ENCODE measurements around the gene PLEKHD1.
A peak's percentile ranks its signal among the peaks of the same experiment; 100 is the strongest.

PLEKHD1 gene

GRCh38 chr14:69484444-69485314, at the start of gene PLEKHD1:
Gene PLEKHD1 (plus strand): TSS chr14:69484728. CDS start chr14:69484966, 238 bp downstream.
- Mint-ChIP-seq H3K36me3 (no peaks in the 10 kb centered on the region), H3K27me3 (peaks cover 68% of the 10 kb centered on the region), H3K27ac (no peak within 1 kb of the TSS), H3K4me1 (peaks cover 26% of the 10 kb centered on the region), H3K9me3 (no peaks in the 10 kb centered on the region), H3K4me3 (peak within 1 kb of the TSS; percentile 32)
- no peak for ATAC-seq

- no peaks in the 10 kb centered on the region for H3K9me3 Mint-ChIP-seq
- H3K36me3 Mint-ChIP-seq: peaks cover 47% of the 10 kb centered on the region
- H3K4me3 Mint-ChIP-seq: no peak overlapping the region
- H3K27me3 Mint-ChIP-seq: no peaks in the 10 kb centered on the region
- H3K27ac Mint-ChIP-seq: no peak overlapping the region
- ATAC-seq: no peak
- peaks cover 30% of the 10 kb centered on the region for H3K4me1 Mint-ChIP-seq
Observed at GRCh38 chr14:69439521-69440270, 44.8 kb upstream of the PLEKHD1 start.

- H3K9me3 Mint-ChIP-seq: no peaks in the 10 kb centered on the region
- no peak overlapping the region for H3K4me3 Mint-ChIP-seq
- peaks cover 65% of the 10 kb centered on the region for H3K36me3 Mint-ChIP-seq
- H3K27ac Mint-ChIP-seq: peak overlapping the region; percentile 62
- ATAC-seq: peak; percentile 76
- no peaks in the 10 kb centered on the region for H3K27me3 Mint-ChIP-seq
- peaks cover 20% of the 10 kb centered on the region for H3K4me1 Mint-ChIP-seq
Observed at GRCh38 chr14:69441948-69442347, 42.6 kb upstream of the PLEKHD1 start.

- Mint-ChIP-seq H3K27me3 (no peaks in the 10 kb centered on the region), H3K27ac (no peak overlapping the region), H3K36me3 (peaks cover 65% of the 10 kb centered on the region)
Observed at GRCh38 chr14:69443296-69443805, 41.2 kb upstream of the PLEKHD1 start.

GRCh38 chr14:69449216-69449615, 35.3 kb upstream of the PLEKHD1 start:
- Mint-ChIP-seq H3K9me3 (no peaks in the 10 kb centered on the region), H3K4me3 (no peak overlapping the region), H3K27ac (no peak overlapping the region), H3K4me1 (peaks cover 6% of the 10 kb centered on the region), H3K27me3 (no peaks in the 10 kb centered on the region), H3K36me3 (peaks cover 37% of the 10 kb centered on the region)
- ATAC-seq: no peak

More at GRCh38 chr14:69443296-69443805, 41.2 kb upstream of the PLEKHD1 start:
- Mint-ChIP-seq H3K9me3 (no peaks in the 10 kb centered on the region), H3K4me3 (no peak overlapping the region), H3K4me1 (peaks cover 20% of the 10 kb centered on the region)
- ATAC-seq: no peak

GRCh38 chr14:69451941-69452340, 32.6 kb upstream of the PLEKHD1 start:
- ATAC-seq: no peak

GRCh38 chr14:69458350-69458749, 26.2 kb upstream of the PLEKHD1 start:
- peaks cover 27% of the 10 kb centered on the region for H3K36me3 Mint-ChIP-seq
- H3K4me3 Mint-ChIP-seq: no peak overlapping the region
- no peaks in the 10 kb centered on the region for H3K27me3 Mint-ChIP-seq
- no peaks in the 10 kb centered on the region for H3K4me1 Mint-ChIP-seq
- no peak for ATAC-seq
- H3K9me3 Mint-ChIP-seq: no peaks in the 10 kb centered on the region
- no peak overlapping the region for H3K27ac Mint-ChIP-seq

More at GRCh38 chr14:69451941-69452340, 32.6 kb upstream of the PLEKHD1 start:
- H3K4me3 Mint-ChIP-seq: no peak overlapping the region
- no peaks in the 10 kb centered on the region for H3K9me3 Mint-ChIP-seq
- H3K36me3 Mint-ChIP-seq: peaks cover 19% of the 10 kb centered on the region
- peaks cover 6% of the 10 kb centered on the region for H3K4me1 Mint-ChIP-seq
- no peaks in the 10 kb centered on the region for H3K27me3 Mint-ChIP-seq
- no peak overlapping the region for H3K27ac Mint-ChIP-seq

GRCh38 chr14:69459122-69459521, 25.4 kb upstream of the PLEKHD1 start:
- no peak for ATAC-seq

GRCh38 chr14:69460093-69460701, 24.3 kb upstream of the PLEKHD1 start:
- Mint-ChIP-seq H3K27me3 (no peaks in the 10 kb centered on the region), H3K27ac (peak overlapping the region; percentile 30), H3K4me1 (no peaks in the 10 kb centered on the region), H3K9me3 (no peaks in the 10 kb centered on the region), H3K4me3 (no peak overlapping the region), H3K36me3 (peaks cover 27% of the 10 kb centered on the region)
- peak; percentile 71 for ATAC-seq

More at GRCh38 chr14:69459122-69459521, 25.4 kb upstream of the PLEKHD1 start:
- peaks cover 27% of the 10 kb centered on the region for H3K36me3 Mint-ChIP-seq
- no peaks in the 10 kb centered on the region for H3K9me3 Mint-ChIP-seq
- H3K27ac Mint-ChIP-seq: no peak overlapping the region
- H3K4me1 Mint-ChIP-seq: no peaks in the 10 kb centered on the region
- no peaks in the 10 kb centered on the region for H3K27me3 Mint-ChIP-seq
- H3K4me3 Mint-ChIP-seq: no peak overlapping the region

GRCh38 chr14:69464379-69464778, 20.1 kb upstream of the PLEKHD1 start:
- Mint-ChIP-seq H3K9me3 (no peaks in the 10 kb centered on the region), H3K4me1 (no peaks in the 10 kb centered on the region), H3K27me3 (no peaks in the 10 kb centered on the region), H3K4me3 (no peak overlapping the region), H3K27ac (no peak overlapping the region), H3K36me3 (peaks cover 22% of the 10 kb centered on the region)
- ATAC-seq: no peak

- no peaks in the 10 kb centered on the region for H3K4me1 Mint-ChIP-seq
- no peak overlapping the region for H3K27ac Mint-ChIP-seq
- ATAC-seq: no peak
- H3K4me3 Mint-ChIP-seq: no peak overlapping the region
- H3K27me3 Mint-ChIP-seq: no peaks in the 10 kb centered on the region
- H3K36me3 Mint-ChIP-seq: peaks cover 17% of the 10 kb centered on the region
- no peaks in the 10 kb centered on the region for H3K9me3 Mint-ChIP-seq
Observed at GRCh38 chr14:69464829-69465228, 19.7 kb upstream of the PLEKHD1 start.

- no peak for ATAC-seq
- no peaks in the 10 kb centered on the region for H3K4me1 Mint-ChIP-seq
- no peaks in the 10 kb centered on the region for H3K27me3 Mint-ChIP-seq
- no peak overlapping the region for H3K27ac Mint-ChIP-seq
- no peaks in the 10 kb centered on the region for H3K9me3 Mint-ChIP-seq
- H3K4me3 Mint-ChIP-seq: no peak overlapping the region
- peaks cover 11% of the 10 kb centered on the region for H3K36me3 Mint-ChIP-seq
Observed at GRCh38 chr14:69468949-69469348, 15.6 kb upstream of the PLEKHD1 start.

GRCh38 chr14:69471436-69471835, 13.1 kb upstream of the PLEKHD1 start:
- H3K4me1 Mint-ChIP-seq: peaks cover 8% of the 10 kb centered on the region
- H3K36me3 Mint-ChIP-seq: peaks cover 12% of the 10 kb centered on the region
- no peak overlapping the region for H3K27ac Mint-ChIP-seq
- no peak for ATAC-seq
- H3K27me3 Mint-ChIP-seq: peaks cover 14% of the 10 kb centered on the region
- H3K4me3 Mint-ChIP-seq: no peak overlapping the region
- H3K9me3 Mint-ChIP-seq: peaks cover under 1% of the 10 kb centered on the region

GRCh38 chr14:69471916-69472315, 12.6 kb upstream of the PLEKHD1 start:
- Mint-ChIP-seq H3K27me3 (peaks cover 18% of the 10 kb centered on the region), H3K4me3 (no peak overlapping the region), H3K36me3 (peaks cover 15% of the 10 kb centered on the region), H3K4me1 (peaks cover 8% of the 10 kb centered on the region), H3K9me3 (peaks cover 3% of the 10 kb centered on the region), H3K27ac (no peak overlapping the region)
- peak; percentile 49 for ATAC-seq

GRCh38 chr14:69473260-69473659, 11.3 kb upstream of the PLEKHD1 start:
- H3K4me1 Mint-ChIP-seq: peaks cover 8% of the 10 kb centered on the region
- peaks cover 15% of the 10 kb centered on the region for H3K36me3 Mint-ChIP-seq
- ATAC-seq: no peak
- H3K9me3 Mint-ChIP-seq: peaks cover 3% of the 10 kb centered on the region
- no peak overlapping the region for H3K27ac Mint-ChIP-seq
- no peak overlapping the region for H3K4me3 Mint-ChIP-seq
- peaks cover 18% of the 10 kb centered on the region for H3K27me3 Mint-ChIP-seq
